Right hindlimb (tissue), 1 donor: Measurements from ENCODE around the gene GSTM3.
A peak's percentile ranks its signal among the peaks of the same experiment; 100 is the strongest.
"Not testable (repeated sequence)": the region's sequence is repeated elsewhere in the genome, so short reads cannot be mapped to it uniquely, and the experiment has no call there.

ENCODE experiments used
- DNase-seq: peaks from one replicate; pipeline ENCODE4 v3.0.0-alpha.2; 2018

Gene GSTM3

GRCh38 chr1:109773900-109774485 is 33.2 kb upstream of the GSTM3 start:
- no peak for DNase-seq

DNA sequence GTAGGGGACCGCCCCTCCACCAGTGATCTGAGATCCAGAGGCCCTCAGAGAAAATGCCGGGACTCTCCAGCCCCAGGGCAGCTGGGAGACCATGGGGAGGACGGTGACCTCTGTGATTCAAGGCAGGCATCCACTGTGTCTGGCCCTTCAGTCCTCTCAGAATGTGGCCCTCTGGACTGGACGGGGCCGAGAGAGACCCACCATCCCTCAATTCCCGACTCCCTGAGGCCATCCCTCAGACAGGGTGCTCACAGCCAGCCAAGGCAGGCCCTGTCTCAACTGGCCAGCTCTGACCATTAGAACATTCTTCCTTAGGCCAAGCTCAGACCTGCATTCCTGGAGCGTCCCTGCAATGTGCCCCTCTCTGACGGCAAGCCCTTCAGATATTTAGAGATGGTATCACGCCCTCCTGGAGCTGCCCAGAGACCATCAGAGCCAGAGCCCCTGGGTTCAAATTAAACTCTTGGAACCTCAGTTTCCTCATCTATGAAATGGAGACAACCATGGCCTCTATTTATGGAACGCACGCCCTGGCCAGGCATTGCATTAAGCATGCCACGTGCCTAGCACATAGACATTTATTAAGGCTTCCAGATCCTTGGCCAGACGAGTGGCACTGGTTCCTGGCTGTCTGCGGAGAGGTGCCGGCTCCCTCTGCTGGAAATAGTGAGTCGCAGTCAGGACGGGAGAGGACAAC is 32.5 kb upstream of the GSTM3 start:
- DNase-seq, result peak; percentile 90

- no peak for DNase-seq
Observed at GRCh38 chr1:109772658-109773202, 31.9 kb upstream of the GSTM3 start.

DNA sequence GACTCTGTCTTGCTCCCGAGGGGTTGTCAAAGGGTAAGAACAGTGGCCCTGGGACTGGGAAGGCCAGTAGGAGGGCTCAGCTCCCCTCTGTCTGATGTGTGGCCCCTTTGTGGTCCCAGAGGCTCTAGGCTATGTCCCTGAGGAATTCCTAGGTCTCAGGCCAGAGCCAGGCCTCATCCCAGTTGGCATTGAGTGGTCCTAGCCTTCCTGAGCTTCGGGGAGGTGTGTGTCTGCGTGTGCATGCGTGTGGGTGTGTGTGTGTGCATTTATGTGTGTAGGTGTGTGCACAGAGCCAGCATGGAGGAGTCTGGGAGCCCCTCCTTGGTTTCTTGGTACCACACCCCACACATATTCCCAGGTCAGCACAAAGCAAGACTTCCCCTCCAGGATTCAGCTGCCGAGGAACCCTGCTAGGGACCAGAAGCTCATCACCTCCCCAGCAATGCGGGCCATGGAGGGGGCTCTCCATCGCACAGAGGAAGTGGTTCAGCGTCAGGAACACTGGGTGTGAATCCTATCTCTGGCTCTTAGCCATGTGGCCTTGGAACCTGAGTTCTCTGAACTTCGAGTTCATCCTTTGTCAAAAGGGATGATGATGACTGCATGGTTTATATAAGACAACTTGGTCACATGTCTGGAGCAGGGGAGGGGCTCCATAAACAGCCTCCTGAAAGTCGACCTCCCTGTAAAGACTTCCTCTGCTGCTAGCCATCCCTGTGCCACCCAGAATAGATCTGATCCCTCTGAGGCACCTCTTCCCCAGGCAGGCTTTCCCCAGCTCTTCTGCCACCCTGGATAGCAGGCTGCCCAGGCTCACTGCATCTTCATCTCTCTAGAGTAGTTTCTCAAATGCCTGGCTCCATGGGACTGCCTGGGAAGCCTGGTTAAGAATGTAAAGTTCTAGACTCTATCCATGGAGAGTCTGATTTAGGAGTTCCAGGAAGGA is 31.1 kb upstream of the GSTM3 start:
- no peak for DNase-seq

DNA sequence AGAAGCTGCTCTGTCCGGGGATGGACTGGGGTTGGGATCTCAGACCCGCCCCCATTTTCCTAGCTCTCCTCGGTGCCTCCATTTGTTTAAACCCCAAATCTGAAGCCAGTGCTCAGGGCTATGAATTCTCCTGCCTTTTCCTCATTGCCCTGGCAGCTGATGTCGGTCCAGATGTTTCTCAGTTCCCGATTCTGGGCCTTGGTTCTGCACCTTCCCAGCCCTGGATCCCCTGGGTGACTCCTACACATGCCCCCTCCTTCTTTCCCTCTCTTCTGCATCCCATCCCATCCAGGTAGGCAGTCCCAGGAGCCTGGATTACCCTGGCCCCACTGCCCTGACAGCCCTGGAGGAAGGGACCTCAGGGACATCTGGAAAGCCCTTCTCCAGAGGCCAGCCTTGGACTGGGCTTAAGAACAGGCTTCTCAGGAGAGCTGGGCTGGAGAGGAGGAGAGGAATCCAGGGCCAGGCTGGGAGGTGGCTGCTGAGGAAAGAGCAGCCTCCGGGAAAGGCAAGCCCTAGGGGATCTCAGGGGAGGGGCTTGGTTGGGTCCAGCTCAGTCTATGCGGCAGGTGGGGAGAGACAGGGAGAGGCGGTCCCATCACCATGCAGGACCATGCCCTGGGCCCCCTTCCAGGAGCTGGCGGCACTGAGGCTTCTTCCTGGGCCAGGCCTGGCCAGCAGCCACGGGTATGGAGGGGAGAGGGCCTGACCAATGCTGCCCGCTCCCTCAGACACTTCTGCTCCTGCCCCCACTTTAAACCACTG is 29.7 kb upstream of the GSTM3 start:
- DNase-seq, result peak; percentile 58

DNA sequence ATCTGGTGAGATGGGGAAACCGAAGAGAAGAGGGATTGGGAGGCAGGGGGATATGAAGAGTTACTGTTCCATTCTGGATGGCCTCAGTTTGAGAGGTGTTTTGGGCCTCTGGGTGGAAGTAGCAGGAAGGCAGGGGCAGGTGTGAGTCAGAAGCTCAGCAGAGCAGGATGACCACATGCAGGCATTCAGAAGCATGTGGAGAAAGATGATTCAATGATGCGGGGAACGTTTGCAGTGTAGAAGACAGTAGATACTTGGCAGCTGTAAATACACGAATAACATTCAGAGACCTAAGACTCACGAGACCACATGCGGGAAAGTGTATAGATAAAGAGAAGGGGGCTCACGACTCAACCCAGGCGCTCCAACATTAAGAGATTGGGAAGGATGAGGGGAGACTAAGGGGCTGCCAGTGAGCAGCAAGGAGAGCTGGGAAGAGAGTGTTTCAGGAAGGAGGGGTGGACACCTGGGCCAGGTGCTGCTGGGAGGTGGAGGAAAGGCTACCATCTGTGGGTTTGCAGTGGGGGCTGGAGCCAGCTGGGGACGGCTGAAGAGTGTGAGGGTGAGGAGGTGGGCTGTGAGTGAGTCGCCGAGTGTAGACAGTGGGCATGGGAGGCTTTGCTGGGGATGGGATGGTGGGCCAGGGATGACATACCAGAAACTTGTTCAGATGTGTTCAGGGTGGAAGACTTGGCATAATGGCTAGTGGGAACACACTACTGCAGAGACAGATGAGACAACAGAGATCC is 28.7 kb upstream of the GSTM3 start:
- no peak for DNase-seq

GRCh38 chr1:109768820-109769219 is 28.0 kb upstream of the GSTM3 start:
- DNase-seq, result no peak

DNA sequence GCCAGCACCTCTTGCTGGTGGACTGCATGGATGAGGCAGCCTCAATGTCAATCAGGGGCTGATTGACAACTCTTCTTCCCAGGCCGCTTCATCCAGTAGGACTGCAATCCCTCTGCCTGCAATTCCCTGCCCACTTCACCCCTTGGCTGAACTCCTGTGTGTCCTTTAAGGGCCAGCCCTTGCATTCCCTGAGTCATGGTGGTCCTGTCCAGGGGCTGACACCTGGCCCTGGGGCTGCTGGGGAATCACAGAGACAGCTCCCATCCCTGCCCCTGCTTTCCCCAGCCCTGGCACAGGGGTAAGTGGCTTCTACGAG is 27.5 kb upstream of the GSTM3 start:
- DNase-seq, result no peak

GRCh38 chr1:109767637-109768334 is 26.9 kb upstream of the GSTM3 start:
- no peak for DNase-seq

GRCh38 chr1:109766991-109767636 is 26.3 kb upstream of the GSTM3 start:
- not testable (repeated sequence) for DNase-seq

GRCh38 chr1:109765896-109766615 is 25.2 kb upstream of the GSTM3 start:
- no peak for DNase-seq

GRCh38 chr1:109765483-109765815 is 24.6 kb upstream of the GSTM3 start:
- no peak for DNase-seq

DNA sequence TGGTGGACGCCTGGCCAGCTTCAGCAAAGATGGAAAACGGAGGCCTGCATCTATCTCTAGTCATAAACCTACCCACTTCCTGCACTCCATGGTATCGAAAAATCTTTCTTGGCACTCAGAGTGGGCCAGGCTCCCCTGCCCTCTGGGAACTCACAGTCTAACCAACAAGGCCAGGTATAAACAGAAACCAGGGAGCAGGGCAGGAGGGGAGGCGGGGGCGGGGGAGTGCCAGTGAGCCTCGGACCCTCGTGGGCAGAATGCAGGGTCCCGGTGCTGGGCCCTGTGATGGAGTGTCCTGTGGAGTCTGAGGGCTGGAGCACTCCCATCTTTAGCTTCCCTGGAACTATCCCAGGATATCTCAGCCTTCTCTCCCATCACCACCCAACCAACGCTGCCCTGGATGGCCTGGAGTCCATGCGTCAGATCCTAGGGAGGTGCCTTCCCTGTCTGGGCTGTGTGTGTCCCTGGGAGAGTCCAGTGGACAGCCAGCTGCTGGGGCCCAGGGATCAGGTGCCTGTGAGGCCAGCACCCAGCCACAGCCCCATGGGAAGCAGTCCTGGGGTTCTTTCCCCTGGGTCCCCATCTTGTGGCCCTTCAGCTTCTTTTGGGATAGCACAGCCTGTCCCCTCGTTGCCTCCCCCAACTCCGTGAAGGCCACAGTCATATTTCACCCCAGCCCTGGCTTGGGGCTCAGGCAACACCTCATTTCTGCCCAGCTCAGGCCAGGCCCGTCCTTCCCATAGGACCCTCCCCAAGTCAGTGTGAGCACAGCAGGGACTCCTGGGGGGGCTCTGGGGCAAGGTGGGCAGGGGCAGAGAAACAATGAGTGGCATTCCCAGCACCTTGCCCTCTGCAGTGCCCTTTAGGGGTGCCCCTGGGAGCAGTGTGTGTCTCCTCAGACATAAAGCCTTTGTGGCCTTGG is 24.0 kb upstream of the GSTM3 start:
- no peak for DNase-seq

- no peak for DNase-seq
Observed at GRCh38 chr1:109763646-109764415, 23.0 kb upstream of the GSTM3 start, which contains the start of gene EPS8L3. TSS of gene EPS8L3 (minus strand) at chr1:109763923. CDS start at chr1:109761749, 2,174 bp downstream.

DNA sequence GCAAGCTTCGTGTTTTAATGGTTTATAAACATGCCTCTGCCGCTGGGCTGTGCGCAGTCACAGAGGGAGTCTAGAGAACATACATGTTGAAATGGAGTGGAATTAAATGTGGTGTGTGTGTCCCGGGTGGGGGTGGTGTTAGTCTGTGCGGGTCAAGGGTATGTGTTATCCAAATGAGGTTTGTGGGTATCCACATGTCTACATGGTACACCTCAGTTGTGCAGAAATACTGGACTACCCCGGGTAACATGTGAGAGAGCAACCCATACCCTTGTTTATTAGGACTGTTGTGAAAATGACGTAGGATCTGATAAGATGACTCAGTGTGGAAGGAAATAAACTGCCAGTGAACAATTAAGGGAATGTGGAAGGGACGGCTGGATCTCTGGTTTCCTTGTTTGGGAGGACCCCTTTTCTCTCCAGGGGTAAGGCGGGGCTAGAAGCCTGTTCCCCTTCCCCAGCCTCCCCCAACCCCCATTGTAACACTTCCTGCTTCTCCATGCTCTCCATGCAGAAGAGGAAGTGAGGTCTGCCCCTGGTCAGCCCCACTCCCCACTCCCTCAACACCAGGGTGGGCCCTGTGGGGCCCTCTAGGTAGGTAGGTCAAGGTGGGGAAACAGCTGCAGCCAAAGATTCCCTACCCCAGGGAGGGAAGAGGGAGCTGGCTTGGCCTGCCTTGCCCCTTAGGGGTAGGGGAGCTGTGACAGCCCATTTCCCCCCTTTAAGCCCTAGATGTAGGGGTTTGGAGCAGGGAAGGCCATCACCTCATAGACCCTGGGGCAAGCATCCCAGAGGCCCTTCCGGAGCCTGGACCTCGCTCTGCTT is 22.2 kb upstream of the GSTM3 start:
- DNase-seq, result no peak

GRCh38 chr1:109762039-109762585 is 21.3 kb upstream of the GSTM3 start:
- no peak for DNase-seq
